Endothelial cell of umbilical vein (primary cell): ENCODE measurements around the gene NCLN. TPM values are rescaled to one million over a fixed set of nuclear protein-coding genes. Genes with fewer than 3 reads are reported as not detected.

Source experiments
- BruUV-seq: library from RNA; stranded (reverse); fragments of 400-500 nt; replicated peaks from 2 replicates; lab custom pipeline; 2021; lab: Mats Ljungman, UMichigan
- CTCF ChIA-PET: fragments of 300-600, 350-600 bp; sonication (Branson Sonifier 250); formaldehyde crosslinking; loops from one replicate; lab custom pipeline; 2021; ENCODE audit warnings: antibody characterized with exemption, inconsistent platforms; lab: Charles Lee
- POLR2A ChIA-PET: fragments of 300-600, 350-600 bp; sonication (Branson Sonifier 250); formaldehyde crosslinking; loops from one replicate; lab custom pipeline; 2021; ENCODE audit warnings: antibody characterized with exemption, inconsistent platforms; lab: Charles Lee
- DNase-seq: peaks from one replicate; pipeline ENCODE4 v3.0.0-alpha.2; 2011; ENCODE audit warnings: low read depth, low spot score
- FAIRE-seq: peaks from 2 replicates; lab custom pipeline; 2011; peaks lifted over from hg19 to GRCh38; lab: Jason Lieb, UNC
- H2AFZ ChIP-seq: 2 replicates; pipeline ENCODE4 v1.6.0; 2012; ENCODE audit warnings: low read depth, low read length, control low read depth, inconsistent platforms
- H3K27ac ChIP-seq: 2 replicates; pipeline ENCODE4 v1.5.1; 2011; ENCODE audit warnings: low read depth, mild to moderate bottlenecking, control low read depth, low read length, moderate library complexity; ENCODE audit not compliant: insufficient read depth
- H3K27me3 ChIP-seq, 2 experiments: 2 replicates each; pipeline versions ENCODE4 v1.6.0 to v1.6.1; 2011; ENCODE audit warnings: low read length in 2 of 2, mixed read lengths in 1 of 2; ENCODE audit not compliant: control insufficient read depth in 2 of 2, insufficient read depth in 2 of 2
- H3K36me3 ChIP-seq, 2 experiments: 2 replicates in 1 of 2; 3 replicates in 1 of 2; pipeline ENCODE4 v1.5.1; 2011; ENCODE audit warnings: low read length in 2 of 2, mild to moderate bottlenecking in 1 of 2, moderate library complexity in 1 of 2; ENCODE audit not compliant: control insufficient read depth in 2 of 2, insufficient read depth in 2 of 2; ENCODE audit errors: extremely low read depth in 1 of 2
- H3K4me1 ChIP-seq: 3 replicates; pipeline ENCODE4 v1.5.1; 2011; ENCODE audit warnings: mild to moderate bottlenecking, low read length; ENCODE audit not compliant: control insufficient read depth, insufficient read depth; ENCODE audit errors: extremely low read depth
- H3K4me2 ChIP-seq: 2 replicates; pipeline ENCODE4 v1.6.1; 2011; ENCODE audit warnings: low read length, control low read depth, mixed read lengths; ENCODE audit not compliant: insufficient read depth
- H3K4me3 ChIP-seq, 3 experiments: fragments of 200-600 bp in 1 of 3; sonication (generic), shearing (Covaris generic) in 1 of 3; replicated peaks in 1 of 3; 2 replicates each; pipeline ENCODE4 v1.5.1; 2011 to 2016; ENCODE audit warnings: control low read depth in 3 of 3, low read length in 3 of 3, mild to moderate bottlenecking in 2 of 3, inconsistent platforms in 1 of 3, low read depth in 1 of 3, moderate library complexity in 1 of 3; ENCODE audit not compliant: insufficient read depth in 1 of 3
- H3K79me2 ChIP-seq: 2 replicates; pipeline ENCODE4 v1.6.0; 2012; ENCODE audit warnings: low read length, inconsistent platforms; ENCODE audit not compliant: control insufficient read depth, insufficient read depth
- H3K9ac ChIP-seq: replicated peaks from 2 replicates; pipeline ENCODE3; 2011; ENCODE audit warnings: low read length, control low read depth; ENCODE audit not compliant: insufficient read depth; ENCODE audit errors: extremely low read depth
- H3K9me1 ChIP-seq: replicated peaks from 3 replicates; pipeline ENCODE4 v1.6.0; 2011; ENCODE audit warnings: mild to moderate bottlenecking, low read length; ENCODE audit not compliant: control insufficient read depth, insufficient read depth; ENCODE audit errors: extremely low read depth
- H3K9me3 ChIP-seq: replicated peaks from 2 replicates; pipeline ENCODE4 v1.5.1; 2012; ENCODE audit warnings: low read length, inconsistent platforms; ENCODE audit not compliant: control insufficient read depth, insufficient read depth
- H4K20me1 ChIP-seq: replicated peaks from 2 replicates; pipeline ENCODE3; 2011; ENCODE audit warnings: mild to moderate bottlenecking, low read length; ENCODE audit not compliant: control insufficient read depth, insufficient read depth; ENCODE audit errors: extremely low read depth
- CTCF ChIP-seq, 2 donors: IDR thresholded peaks; 1 replicate in 1 of 2; 2 replicates in 1 of 2; pipeline ENCODE4 v1.5.1; 2011; ENCODE audit warnings: low read length in 2 of 2, mild to moderate bottlenecking in 2 of 2, moderate library complexity in 2 of 2, control low read depth in 1 of 2, inconsistent platforms in 1 of 2, low read depth in 1 of 2; ENCODE audit not compliant: insufficient read depth in 1 of 2; ENCODE audit errors: extremely low read depth in 1 of 2
- EZH2 ChIP-seq: IDR thresholded peaks from 2 replicates; pipeline ENCODE4 v1.6.1; 2012; ENCODE audit warnings: borderline replicate concordance, low read depth, mild to moderate bottlenecking, moderate library complexity, low read length, inconsistent platforms; ENCODE audit not compliant: severe bottlenecking
- FOS ChIP-seq: IDR thresholded peaks from 2 replicates; pipeline ENCODE4 v1.6.1; 2011; ENCODE audit warnings: mild to moderate bottlenecking, low read length, moderate library complexity, borderline replicate concordance; ENCODE audit not compliant: insufficient read depth
- GATA2 ChIP-seq: IDR thresholded peaks from 2 replicates; pipeline ENCODE4 v1.7.0; 2011; ENCODE audit warnings: low read depth, mild to moderate bottlenecking, moderate library complexity, mixed read lengths, low read length; ENCODE audit not compliant: insufficient read length, insufficient read depth
- JUN ChIP-seq: IDR thresholded peaks from 2 replicates; pipeline ENCODE4 v1.6.1; 2011; ENCODE audit warnings: borderline replicate concordance, low read depth; ENCODE audit not compliant: insufficient read length, insufficient read depth
- MAX ChIP-seq: IDR thresholded peaks from 2 replicates; pipeline ENCODE4 v1.6.1; 2011; ENCODE audit not compliant: insufficient read depth, insufficient read length
- MYC ChIP-seq: IDR thresholded peaks from one replicate; pipeline ENCODE4 v1.6.1; 2011; ENCODE audit warnings: mild to moderate bottlenecking, low read depth, low read length
- POLR2A ChIP-seq: IDR thresholded peaks from 2 replicates; pipeline ENCODE4 v1.6.1; 2012; ENCODE audit warnings: low read depth, mild to moderate bottlenecking, control low read depth, low read length
- POLR2AphosphoS5 ChIP-seq: IDR thresholded peaks from 2 replicates; pipeline ENCODE4 v1.6.1; 2012; ENCODE audit warnings: low read depth, mild to moderate bottlenecking, control low read depth, low read length, moderate library complexity; ENCODE audit not compliant: insufficient read depth
- dilution Hi-C: fragments of 300-500 bp; cut with MboI; formaldehyde crosslinking; loops from one replicate; pipeline ENCODE4 v1.15.0; 2019; ENCODE audit warnings: low sequenced_read_pairs; ENCODE audit not compliant: extremely low pct_ligation_motif_present
- intact Hi-C: fragments of 100-400 bp; cut with micrococcal nuclease; formaldehyde crosslinking; loops from one replicate; pipeline ENCODE4 v1.10.0; 2022
- polyA plus RNA-seq, 4 experiments: library from polyadenylated mRNA; depleted of rRNA in 3 of 4; stranded (reverse) in 3 of 4; unstranded in 1 of 4; fragments of >200 nt; gene quantifications; 2 replicates each; pipeline versions ENCODE4 v1.2.1 to v1.2.3, GENCODE V29; 2011 to 2012; ENCODE audit warnings: missing spikeins in 1 of 4
- total RNA-seq: library from RNA; stranded (reverse); gene quantifications from 2 replicates; pipeline ENCODE4 v1.2.3, GENCODE V29; 2021

NCLN gene
- total and polyA plus RNA-seq, 2 donors (not counting 3 experiments of a cell fraction or from before 2014, with no cell fraction given): 97.2 to 102 TPM

- no peaks in the 10 kb centered on the region for H3K27me3 ChIP-seq
- H3K9ac ChIP-seq: no peak overlapping the region
- H3K79me2 ChIP-seq: no peaks in the 10 kb centered on the region
- ChIA-PET POLR2A (no interaction called here), CTCF (interaction anchor here (1.0 to 10.1 kb wide), 3 partner anchors 17 to 31 kb away, joined by 3 to 177 read pairs (median 7); no protein-coding TSS in a partner anchor)
- no peaks in the 10 kb centered on the region for H4K20me1 ChIP-seq
- no peak for DNase-seq
- FAIRE-seq: no peak
- H3K9me3 ChIP-seq: no peaks in the 10 kb centered on the region
- no peaks in the 10 kb centered on the region for H3K9me1 ChIP-seq
- no TSS peak for BruUV-seq
- no peak overlapping the region for H3K4me3 ChIP-seq
- no peak overlapping the region for H3K27ac ChIP-seq
- TF ChIP-seq GATA2 (no peak), CTCF (IDR thresholded peaks at IDR 0.05; ENCODE audit: extremely low read depth in 1 of 2, insufficient read depth in 1 of 2, low read depth in 1 of 2, low read length in 2 of 2) (no peak), POLR2AphosphoS5 (no peak), FOS (no peak), MAX (no peak), POLR2A (no peak), MYC (no peak), JUN (no peak), EZH2 (no peak)
- H3K4me1 ChIP-seq: peaks cover 19% of the 10 kb centered on the region
- intact Hi-C loops (no loop called here), dilution Hi-C loops (no loop called here)
- H3K4me2 ChIP-seq: no peak overlapping the region
- H2AFZ ChIP-seq: no peak overlapping the region
- no peaks in the 10 kb centered on the region for H3K36me3 ChIP-seq
Measured at GRCh38 chr19:3157096-3157845, 28.5 kb upstream of the NCLN start.
